ENCODE data around the gene CHAC1. TPM values are rescaled to one million over a fixed set of nuclear protein-coding genes. Genes with fewer than 3 reads are reported as not detected.

Gene CHAC1
- polyA plus RNA-seq, 1 donor from 2014 or later = 3.6 TPM

DNA sequence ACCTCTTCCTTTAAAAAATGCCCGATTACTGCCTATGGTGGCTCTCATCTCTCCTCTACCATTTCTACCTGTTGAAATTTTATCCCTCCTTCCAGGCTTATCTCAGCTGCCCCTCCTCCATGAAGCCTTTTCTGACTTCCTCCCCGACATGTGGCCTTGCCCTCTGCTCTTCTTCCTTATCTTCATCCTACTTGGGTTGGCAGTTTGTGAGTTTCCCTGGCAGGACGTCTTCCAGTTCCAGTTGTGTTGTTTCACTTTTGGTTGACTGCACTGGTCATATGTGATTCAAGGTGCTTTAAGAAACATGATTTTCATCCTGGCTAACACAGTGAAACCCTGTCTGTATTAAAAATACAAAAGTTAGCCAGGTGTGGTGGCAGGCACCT is 19.8 kb upstream of the CHAC1 start:
- Histone ChIP-seq H3K79me2 (replicated peaks; ENCODE audit: insufficient read depth, low read length) (no peaks in the 10 kb centered on the region), H2AFZ (ENCODE audit: low read depth, low read length) (no peak overlapping the region), H3K27me3 (ENCODE audit: insufficient read depth, low read depth, low read length) (peaks cover 45% of the 10 kb centered on the region), H3F3A (ENCODE audit: insufficient read depth, low read length, poor library complexity, severe bottlenecking) (peaks cover 3% of the 10 kb centered on the region), H3K36me3 (ENCODE audit: insufficient read depth, low read length) (no peaks in the 10 kb centered on the region), H3K27ac (ENCODE audit: low read length) (no peak overlapping the region), H3K9ac (ENCODE audit: low read length) (no peak overlapping the region), H3K9me2 (ENCODE audit: insufficient read depth, low read length) (no peaks in the 10 kb centered on the region), H3K4me3 (ENCODE audit: low read length) (no peak overlapping the region), H3K4me2 (ENCODE audit: low read length) (no peak overlapping the region), H3K9me3 (ENCODE audit: low read length) (no peaks in the 10 kb centered on the region), H4K20me1 (ENCODE audit: insufficient read depth) (no peaks in the 10 kb centered on the region)
- no peak for TF ChIP-seq SMC3 (conservative IDR thresholded peaks at IDR 0.05; ENCODE audit: poor library complexity)
- no peak for TF ChIP-seq EZH2 (IDR thresholded peaks at IDR 0.05; ENCODE audit: borderline replicate concordance, insufficient read depth, low read length, poor library complexity, severe bottlenecking)
- no peak for TF ChIP-seq TAF1 (IDR thresholded peaks at IDR 0.05; ENCODE audit: low read depth)
- TF ChIP-seq EP300 (conservative IDR thresholded peaks at IDR 0.05; ENCODE audit: poor library complexity, severe bottlenecking) = no peak
- no peak for TF ChIP-seq POLR2AphosphoS5 (IDR thresholded peaks at IDR 0.05)
- TF ChIP-seq MXI1 (conservative IDR thresholded peaks at IDR 0.05; ENCODE audit: poor library complexity, severe bottlenecking) = no peak
- TF ChIP-seq, protein P1, sequence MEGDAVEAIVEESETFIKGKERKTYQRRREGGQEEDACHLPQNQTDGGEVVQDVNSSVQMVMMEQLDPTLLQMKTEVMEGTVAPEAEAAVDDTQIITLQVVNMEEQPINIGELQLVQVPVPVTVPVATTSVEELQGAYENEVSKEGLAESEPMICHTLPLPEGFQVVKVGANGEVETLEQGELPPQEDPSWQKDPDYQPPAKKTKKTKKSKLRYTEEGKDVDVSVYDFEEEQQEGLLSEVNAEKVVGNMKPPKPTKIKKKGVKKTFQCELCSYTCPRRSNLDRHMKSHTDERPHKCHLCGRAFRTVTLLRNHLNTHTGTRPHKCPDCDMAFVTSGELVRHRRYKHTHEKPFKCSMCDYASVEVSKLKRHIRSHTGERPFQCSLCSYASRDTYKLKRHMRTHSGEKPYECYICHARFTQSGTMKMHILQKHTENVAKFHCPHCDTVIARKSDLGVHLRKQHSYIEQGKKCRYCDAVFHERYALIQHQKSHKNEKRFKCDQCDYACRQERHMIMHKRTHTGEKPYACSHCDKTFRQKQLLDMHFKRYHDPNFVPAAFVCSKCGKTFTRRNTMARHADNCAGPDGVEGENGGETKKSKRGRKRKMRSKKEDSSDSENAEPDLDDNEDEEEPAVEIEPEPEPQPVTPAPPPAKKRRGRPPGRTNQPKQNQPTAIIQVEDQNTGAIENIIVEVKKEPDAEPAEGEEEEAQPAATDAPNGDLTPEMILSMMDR (IDR thresholded peaks at IDR 0.05; ENCODE audit: poor library complexity, severe bottlenecking) = no peak
- TF ChIP-seq, protein P2, sequence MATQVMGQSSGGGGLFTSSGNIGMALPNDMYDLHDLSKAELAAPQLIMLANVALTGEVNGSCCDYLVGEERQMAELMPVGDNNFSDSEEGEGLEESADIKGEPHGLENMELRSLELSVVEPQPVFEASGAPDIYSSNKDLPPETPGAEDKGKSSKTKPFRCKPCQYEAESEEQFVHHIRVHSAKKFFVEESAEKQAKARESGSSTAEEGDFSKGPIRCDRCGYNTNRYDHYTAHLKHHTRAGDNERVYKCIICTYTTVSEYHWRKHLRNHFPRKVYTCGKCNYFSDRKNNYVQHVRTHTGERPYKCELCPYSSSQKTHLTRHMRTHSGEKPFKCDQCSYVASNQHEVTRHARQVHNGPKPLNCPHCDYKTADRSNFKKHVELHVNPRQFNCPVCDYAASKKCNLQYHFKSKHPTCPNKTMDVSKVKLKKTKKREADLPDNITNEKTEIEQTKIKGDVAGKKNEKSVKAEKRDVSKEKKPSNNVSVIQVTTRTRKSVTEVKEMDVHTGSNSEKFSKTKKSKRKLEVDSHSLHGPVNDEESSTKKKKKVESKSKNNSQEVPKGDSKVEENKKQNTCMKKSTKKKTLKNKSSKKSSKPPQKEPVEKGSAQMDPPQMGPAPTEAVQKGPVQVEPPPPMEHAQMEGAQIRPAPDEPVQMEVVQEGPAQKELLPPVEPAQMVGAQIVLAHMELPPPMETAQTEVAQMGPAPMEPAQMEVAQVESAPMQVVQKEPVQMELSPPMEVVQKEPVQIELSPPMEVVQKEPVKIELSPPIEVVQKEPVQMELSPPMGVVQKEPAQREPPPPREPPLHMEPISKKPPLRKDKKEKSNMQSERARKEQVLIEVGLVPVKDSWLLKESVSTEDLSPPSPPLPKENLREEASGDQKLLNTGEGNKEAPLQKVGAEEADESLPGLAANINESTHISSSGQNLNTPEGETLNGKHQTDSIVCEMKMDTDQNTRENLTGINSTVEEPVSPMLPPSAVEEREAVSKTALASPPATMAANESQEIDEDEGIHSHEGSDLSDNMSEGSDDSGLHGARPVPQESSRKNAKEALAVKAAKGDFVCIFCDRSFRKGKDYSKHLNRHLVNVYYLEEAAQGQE (IDR thresholded peaks at IDR 0.05; ENCODE audit: borderline replicate concordance) = no peak
- TF ChIP-seq RAD21 (conservative IDR thresholded peaks at IDR 0.05) = no peak

DNA sequence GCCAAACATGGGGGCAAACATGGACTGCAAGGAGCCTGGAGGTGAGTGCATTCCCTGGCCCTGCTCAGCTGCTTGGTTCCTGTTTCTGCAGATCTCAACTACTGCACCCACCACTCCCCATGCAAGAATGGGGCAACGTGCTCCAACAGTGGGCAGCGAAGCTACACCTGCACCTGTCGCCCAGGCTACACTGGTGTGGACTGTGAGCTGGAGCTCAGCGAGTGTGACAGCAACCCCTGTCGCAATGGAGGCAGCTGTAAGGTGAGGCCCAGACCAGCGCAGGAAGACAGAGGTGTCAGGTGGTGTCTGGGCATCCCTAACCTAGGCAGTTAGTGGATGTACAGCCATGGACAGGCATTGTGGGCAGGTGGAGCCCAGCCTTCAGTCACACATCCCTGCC is 18.8 kb upstream of the CHAC1 start:
- Histone ChIP-seq H3F3A (ENCODE audit: insufficient read depth, low read length, poor library complexity, severe bottlenecking) (peaks cover 3% of the 10 kb centered on the region), H3K79me2 (replicated peaks; ENCODE audit: insufficient read depth, low read length) (no peaks in the 10 kb centered on the region), H3K9me3 (ENCODE audit: low read length) (no peaks in the 10 kb centered on the region), H2AFZ (ENCODE audit: low read depth, low read length) (no peak overlapping the region), H3K4me2 (ENCODE audit: low read length) (no peak overlapping the region), H3K9ac (ENCODE audit: low read length) (no peak overlapping the region), H3K9me2 (ENCODE audit: insufficient read depth, low read length) (no peaks in the 10 kb centered on the region), H4K20me1 (ENCODE audit: insufficient read depth) (no peaks in the 10 kb centered on the region), H3K36me3 (ENCODE audit: insufficient read depth, low read length) (no peaks in the 10 kb centered on the region), H3K4me3 (ENCODE audit: low read length) (no peak overlapping the region), H3K27ac (ENCODE audit: low read length) (no peak overlapping the region), H3K27me3 (ENCODE audit: insufficient read depth, low read depth, low read length) (peaks cover 35% of the 10 kb centered on the region)
- TF ChIP-seq, protein P1 (IDR thresholded peaks at IDR 0.05; ENCODE audit: poor library complexity, severe bottlenecking) = no peak
- TF ChIP-seq EZH2 (IDR thresholded peaks at IDR 0.05; ENCODE audit: borderline replicate concordance, insufficient read depth, low read length, poor library complexity, severe bottlenecking) = no peak
- TF ChIP-seq EP300 (conservative IDR thresholded peaks at IDR 0.05; ENCODE audit: poor library complexity, severe bottlenecking) = no peak
- TF ChIP-seq MXI1 (conservative IDR thresholded peaks at IDR 0.05; ENCODE audit: poor library complexity, severe bottlenecking) = no peak
- TF ChIP-seq SMC3 (conservative IDR thresholded peaks at IDR 0.05; ENCODE audit: poor library complexity) = no peak
- TF ChIP-seq, protein P2 (IDR thresholded peaks at IDR 0.05; ENCODE audit: borderline replicate concordance) = no peak
- TF ChIP-seq TAF1 (IDR thresholded peaks at IDR 0.05; ENCODE audit: low read depth) = no peak
- TF ChIP-seq POLR2AphosphoS5 (IDR thresholded peaks at IDR 0.05) = no peak
- TF ChIP-seq RAD21 (conservative IDR thresholded peaks at IDR 0.05) = no peak

Measured in neural cell (in vitro differentiated cells).